SK-N-SH treated with all-trans-retinoic acid at 6 μM for 48 hours (cell line): ENCODE data around the gene TLE2.

ENCODE experiments used
- ARNTL ChIP-seq: fragments of 450-650 bp; formaldehyde crosslinking; IDR thresholded peaks from 2 replicates; pipeline ENCODE4 v1.5.0; 2020; ENCODE audit warnings: low read depth, mild to moderate bottlenecking, moderate library complexity, borderline replicate concordance
- CSDC2 ChIP-seq: fragments of 250-450 bp; sonication (Bioruptor Pico); IDR thresholded peaks from 2 replicates; pipeline ENCODE4 v1.5.0; 2020; ENCODE audit warnings: mild to moderate bottlenecking, moderate library complexity
- ESRRG ChIP-seq: fragments of 250-450 bp; sonication (Bioruptor Pico); IDR thresholded peaks from 2 replicates; pipeline ENCODE4 v1.6.1; 2021; ENCODE audit warnings: mild to moderate bottlenecking
- OSR1 ChIP-seq: fragments of 250-450 bp; sonication (Bioruptor Pico); IDR thresholded peaks from 2 replicates; pipeline ENCODE4 v1.8.0; 2022; ENCODE audit warnings: moderate library complexity, mild to moderate bottlenecking, inconsistent platforms
- PATZ1 ChIP-seq: fragments of 250-450 bp; sonication (Bioruptor Pico); IDR thresholded peaks from 2 replicates; pipeline ENCODE4 v1.8.0; 2020; ENCODE audit warnings: mild to moderate bottlenecking, moderate library complexity, borderline replicate concordance
- ZC3H10 ChIP-seq: fragments of 250-450 bp; sonication (Bioruptor Pico); IDR thresholded peaks from 2 replicates; pipeline ENCODE4 v1.5.1; 2021; ENCODE audit warnings: mild to moderate bottlenecking, moderate library complexity
- ZFP3 ChIP-seq: fragments of 250-450 bp; sonication (Bioruptor Pico); IDR thresholded peaks from 2 replicates; pipeline ENCODE4 v1.5.0; 2020; ENCODE audit warnings: mild to moderate bottlenecking, moderate library complexity
- ZNF8 ChIP-seq: fragments of 450-650 bp; formaldehyde crosslinking; IDR thresholded peaks from 2 replicates; pipeline ENCODE4 v1.5.0; 2020; ENCODE audit warnings: mild to moderate bottlenecking, moderate library complexity
- TF ChIP-seq, protein P1 (sequence below): fragments of 250-450 bp; sonication (Bioruptor Pico); IDR thresholded peaks from 2 replicates; pipeline ENCODE4 v1.5.1; 2020; ENCODE audit warnings: low read depth, mild to moderate bottlenecking, moderate library complexity

GRCh38 chr19:3062165-3063105, 33.4 kb upstream of the TLE2 start, which contains the start of gene TLE5:
- TF ChIP-seq PATZ1 (CRISPR knock-in tag), result no peak
- TF ChIP-seq, protein P1, sequence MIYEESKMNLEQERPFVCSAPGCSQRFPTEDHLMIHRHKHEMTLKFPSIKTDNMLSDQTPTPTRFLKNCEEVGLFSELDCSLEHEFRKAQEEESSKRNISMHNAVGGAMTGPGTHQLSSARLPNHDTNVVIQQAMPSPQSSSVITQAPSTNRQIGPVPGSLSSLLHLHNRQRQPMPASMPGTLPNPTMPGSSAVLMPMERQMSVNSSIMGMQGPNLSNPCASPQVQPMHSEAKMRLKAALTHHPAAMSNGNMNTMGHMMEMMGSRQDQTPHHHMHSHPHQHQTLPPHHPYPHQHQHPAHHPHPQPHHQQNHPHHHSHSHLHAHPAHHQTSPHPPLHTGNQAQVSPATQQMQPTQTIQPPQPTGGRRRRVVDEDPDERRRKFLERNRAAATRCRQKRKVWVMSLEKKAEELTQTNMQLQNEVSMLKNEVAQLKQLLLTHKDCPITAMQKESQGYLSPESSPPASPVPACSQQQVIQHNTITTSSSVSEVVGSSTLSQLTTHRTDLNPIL, result no peak
- TF ChIP-seq ZC3H10, result no peak
- TF ChIP-seq ZNF8, result no peak
- no peak for TF ChIP-seq OSR1 (CRISPR knock-in tag)
- no peak for TF ChIP-seq ZFP3
- no peak for TF ChIP-seq ESRRG
- TF ChIP-seq CSDC2 (CRISPR knock-in tag), result no peak
- TF ChIP-seq ARNTL (CRISPR knock-in tag), result no peak
